Stimulated activated naive B cell treated with anti-CD40 and anti-IgM and Interleukin-4, amounts not matched to agents 10 μg/mL and 1 μg/mL and 100 μg/mL, for 72 hours (primary cell): ENCODE measurements around the gene HOXA5.
A peak's percentile ranks its signal among the peaks of the same experiment; 100 is the strongest.

Experiments used
- ATAC-seq, 2 donors: fragments of 150-1000 bp; cut with Tn5 transposase; replicated peaks; 2 replicates each; pipeline ENCODE4 v1.10.0; 2021; ENCODE audit warnings: moderate library complexity in 1 of 2
- DNase-seq: peaks from one replicate; pipeline ENCODE4 v3.0.0; 2021
- H3K27ac Mint-ChIP-seq: one replicate; pipeline ENCODE4 v1.8.0; 2022; ENCODE audit warnings: mild to moderate bottlenecking, mixed read lengths
- H3K27me3 Mint-ChIP-seq, 2 donors: one replicate each; pipeline ENCODE4 v1.8.0; 2022; ENCODE audit warnings: mixed read lengths in 2 of 2
- H3K36me3 Mint-ChIP-seq, 2 donors: one replicate each; pipeline ENCODE4 v1.8.0; 2022; ENCODE audit warnings: mixed read lengths in 2 of 2, mild to moderate bottlenecking in 1 of 2
- H3K4me1 Mint-ChIP-seq, 2 donors: one replicate each; pipeline ENCODE4 v1.8.0; 2022; ENCODE audit warnings: mixed read lengths in 2 of 2, mild to moderate bottlenecking in 1 of 2
- H3K4me3 Mint-ChIP-seq, 2 donors: one replicate each; pipeline ENCODE4 v1.8.0; 2022; ENCODE audit warnings: mild to moderate bottlenecking in 2 of 2, mixed read lengths in 2 of 2, moderate library complexity in 1 of 2
- H3K9me3 Mint-ChIP-seq, 2 donors: one replicate each; pipeline ENCODE4 v1.8.0; 2022; ENCODE audit warnings: mixed read lengths in 2 of 2, mild to moderate bottlenecking in 1 of 2

Gene HOXA5

DNA sequence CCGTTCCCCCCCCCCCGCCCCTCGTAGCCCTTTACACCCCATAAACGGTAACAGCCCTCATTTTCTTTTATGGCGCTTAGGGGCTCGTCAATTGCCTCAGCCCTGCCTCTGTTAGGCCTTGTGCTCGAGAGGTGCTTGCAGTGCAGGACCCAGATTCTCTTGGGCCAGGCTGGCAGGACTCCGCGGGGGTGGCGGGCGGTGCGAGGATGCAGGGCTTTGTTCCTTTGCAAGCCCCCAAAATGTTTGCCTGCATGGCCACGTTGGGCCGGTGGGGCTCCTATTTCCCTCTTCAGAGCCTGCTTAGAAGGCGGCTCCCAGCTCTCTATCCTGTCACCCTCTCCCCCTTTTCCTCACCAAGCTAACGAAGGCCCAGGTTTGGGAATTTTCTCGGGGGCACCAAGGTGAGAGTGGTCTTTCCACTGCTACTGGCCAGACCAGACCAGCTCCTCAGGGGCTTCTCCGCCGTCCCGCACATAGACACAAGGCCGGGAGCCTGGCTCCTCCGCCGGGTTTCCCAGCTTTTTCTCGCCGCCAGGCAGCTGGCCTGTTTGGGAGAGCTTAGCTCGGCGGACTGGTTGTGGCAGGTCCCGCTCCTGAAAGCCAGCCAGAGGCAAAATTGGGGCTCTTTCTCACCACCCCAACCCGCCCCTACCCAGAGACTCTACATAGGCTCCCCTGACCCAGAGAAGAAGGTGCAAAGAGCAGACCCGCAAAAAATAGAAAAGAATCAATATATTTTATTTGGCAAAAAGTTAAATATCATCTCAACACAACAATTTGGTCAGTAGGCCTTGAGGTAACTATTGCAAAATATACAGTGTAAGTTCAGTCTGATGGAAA, 18.5 kb upstream of the HOXA5 start:
- DNase-seq (no peak), ATAC-seq (no peak)
- peaks cover 0 to 2% of the 10 kb centered on the region in 2 donors for H3K9me3 Mint-ChIP-seq
- H3K4me3 Mint-ChIP-seq = no peak overlapping the region
- H3K36me3 Mint-ChIP-seq = peaks cover 2 to 8% of the 10 kb centered on the region in 2 donors
- H3K27ac Mint-ChIP-seq = no peak overlapping the region
- peaks cover 60 to 84% of the 10 kb centered on the region in 2 donors for H3K27me3 Mint-ChIP-seq
- peaks cover 24 to 49% of the 10 kb centered on the region in 2 donors for H3K4me1 Mint-ChIP-seq

- H3K4me1 Mint-ChIP-seq = peaks cover 26 to 56% of the 10 kb centered on the region in 2 donors
- no peak for DNase-seq
- H3K27ac Mint-ChIP-seq = peak overlapping the region; percentile 72
- H3K27me3 Mint-ChIP-seq = peaks cover 61 to 84% of the 10 kb centered on the region in 2 donors
- ATAC-seq = peak in 1 of 2 donors; percentile 6
- H3K36me3 Mint-ChIP-seq = peaks cover 2 to 8% of the 10 kb centered on the region in 2 donors
- peaks cover 0 to 2% of the 10 kb centered on the region in 2 donors for H3K9me3 Mint-ChIP-seq
- peak overlapping the region; percentile 82 to 87 for H3K4me3 Mint-ChIP-seq
These were observed 17.8 kb upstream of the HOXA5 start for GRCh38 chr7:27161214-27161720.

- Mint-ChIP-seq H3K27ac (peak overlapping the region; percentile 72), H3K36me3 (peaks cover 2 to 8% of the 10 kb centered on the region in 2 donors), H3K9me3 (peaks cover 0 to 2% of the 10 kb centered on the region in 2 donors), H3K4me1 (peaks cover 25 to 59% of the 10 kb centered on the region in 2 donors), H3K4me3 (peak overlapping the region; percentile 82 to 87), H3K27me3 (peaks cover 58 to 84% of the 10 kb centered on the region in 2 donors)
- DNase-seq = peak; percentile 72
- ATAC-seq = peak; percentile 71 to 74
These were observed 17.2 kb upstream of the HOXA5 start for GRCh38 chr7:27160546-27161213.

GRCh38 chr7:27160145-27160545, 16.7 kb upstream of the HOXA5 start:
- Mint-ChIP-seq H3K27ac (peak overlapping the region; percentile 67), H3K4me1 (peaks cover 27 to 60% of the 10 kb centered on the region in 2 donors)

GRCh38 chr7:27159266-27160144, 16.0 kb upstream of the HOXA5 start:
- Mint-ChIP-seq H3K4me3 (peak overlapping the region; percentile 43 to 60), H3K4me1 (peaks cover 30 to 66% of the 10 kb centered on the region in 2 donors)

More at GRCh38 chr7:27160145-27160545, 16.7 kb upstream of the HOXA5 start:
- no peak for DNase-seq
- H3K36me3 Mint-ChIP-seq = peaks cover 2 to 12% of the 10 kb centered on the region in 2 donors
- H3K27me3 Mint-ChIP-seq = peaks cover 61 to 87% of the 10 kb centered on the region in 2 donors
- ATAC-seq = peak; percentile 23 to 32
- peaks cover 0 to 2% of the 10 kb centered on the region in 2 donors for H3K9me3 Mint-ChIP-seq
- H3K4me3 Mint-ChIP-seq = peak overlapping the region; percentile 67 to 87

DNA sequence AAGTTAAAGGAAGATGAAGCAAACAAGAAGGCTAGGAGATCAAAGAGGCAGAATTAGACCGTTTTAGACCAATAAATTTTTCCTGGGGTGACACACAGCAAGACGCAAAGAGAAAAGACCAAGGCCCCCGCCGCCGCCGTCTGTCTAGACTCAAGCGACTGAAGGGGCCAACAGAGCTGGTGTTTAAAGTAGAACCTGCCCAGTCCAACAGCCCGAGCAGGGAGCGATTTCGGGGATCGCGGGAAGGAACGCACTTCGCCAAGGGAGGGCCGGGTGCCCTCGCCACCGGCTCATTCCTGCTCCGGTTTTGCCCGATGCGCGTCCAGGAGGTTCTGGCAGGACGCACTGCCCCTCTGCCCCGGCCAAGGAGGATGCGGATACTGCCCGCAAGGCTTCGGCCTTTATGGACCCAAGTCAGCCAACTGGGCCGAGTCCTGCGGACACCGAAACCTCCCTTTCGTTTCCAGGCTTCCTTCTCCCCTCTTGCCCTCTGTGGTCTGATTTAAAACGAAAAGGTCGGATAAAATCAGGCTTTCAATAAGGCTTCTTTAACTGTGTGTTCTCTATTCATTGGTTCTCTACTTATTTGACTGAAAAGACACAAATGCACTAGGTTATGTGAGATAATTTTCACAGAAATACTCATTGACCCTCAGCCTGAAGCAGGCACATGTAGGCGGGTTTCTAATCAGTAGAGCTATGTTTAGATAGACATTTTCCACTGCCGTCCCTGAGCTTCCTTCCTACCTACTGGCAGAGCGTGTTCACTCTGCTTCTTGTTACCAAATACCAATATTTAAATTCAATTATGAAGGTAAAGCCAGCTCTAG, 15.2 kb upstream of the HOXA5 start:
- H3K27ac Mint-ChIP-seq = peak overlapping the region; percentile 91
- H3K4me1 Mint-ChIP-seq = peaks cover 25 to 62% of the 10 kb centered on the region in 2 donors

More at GRCh38 chr7:27159266-27160144, 16.0 kb upstream of the HOXA5 start:
- Mint-ChIP-seq H3K27ac (peak overlapping the region; percentile 44), H3K9me3 (peaks cover 2 to 3% of the 10 kb centered on the region in 2 donors), H3K36me3 (peaks cover 2 to 17% of the 10 kb centered on the region in 2 donors), H3K27me3 (peaks cover 64 to 88% of the 10 kb centered on the region in 2 donors)
- ATAC-seq (no peak), DNase-seq (no peak)

GRCh38 chr7:27157702-27158431, 14.4 kb upstream of the HOXA5 start:
- peaks cover 2 to 3% of the 10 kb centered on the region in 2 donors for H3K9me3 Mint-ChIP-seq
- DNase-seq = no peak
- peak overlapping the region in 1 of 2 donors; percentile 68 for H3K4me3 Mint-ChIP-seq
- H3K36me3 Mint-ChIP-seq = peaks cover 2 to 19% of the 10 kb centered on the region in 2 donors
- ATAC-seq = no peak
- H3K4me1 Mint-ChIP-seq = peaks cover 23 to 59% of the 10 kb centered on the region in 2 donors
- H3K27ac Mint-ChIP-seq = peak overlapping the region; percentile 91
- H3K27me3 Mint-ChIP-seq = peaks cover 67 to 88% of the 10 kb centered on the region in 2 donors

More for the DNA sequence above, 15.2 kb upstream of the HOXA5 start:
- H3K36me3 Mint-ChIP-seq = peaks cover 2 to 19% of the 10 kb centered on the region in 2 donors
- ATAC-seq (no peak), DNase-seq (no peak)
- peak overlapping the region; percentile 47 to 68 for H3K4me3 Mint-ChIP-seq
- H3K9me3 Mint-ChIP-seq = peaks cover 2 to 3% of the 10 kb centered on the region in 2 donors
- H3K27me3 Mint-ChIP-seq = peaks cover 65 to 88% of the 10 kb centered on the region in 2 donors

GRCh38 chr7:27156916-27157701, 13.6 kb upstream of the HOXA5 start:
- H3K9me3 Mint-ChIP-seq = peaks cover 2 to 3% of the 10 kb centered on the region in 2 donors
- DNase-seq = no peak
- peaks cover 68 to 87% of the 10 kb centered on the region in 2 donors for H3K27me3 Mint-ChIP-seq
- H3K4me3 Mint-ChIP-seq = peak overlapping the region; percentile 44 to 56
- no peak for ATAC-seq
- H3K36me3 Mint-ChIP-seq = peaks cover 2 to 19% of the 10 kb centered on the region in 2 donors
- peak overlapping the region; percentile 91 for H3K27ac Mint-ChIP-seq
- H3K4me1 Mint-ChIP-seq = peaks cover 26 to 63% of the 10 kb centered on the region in 2 donors

DNA sequence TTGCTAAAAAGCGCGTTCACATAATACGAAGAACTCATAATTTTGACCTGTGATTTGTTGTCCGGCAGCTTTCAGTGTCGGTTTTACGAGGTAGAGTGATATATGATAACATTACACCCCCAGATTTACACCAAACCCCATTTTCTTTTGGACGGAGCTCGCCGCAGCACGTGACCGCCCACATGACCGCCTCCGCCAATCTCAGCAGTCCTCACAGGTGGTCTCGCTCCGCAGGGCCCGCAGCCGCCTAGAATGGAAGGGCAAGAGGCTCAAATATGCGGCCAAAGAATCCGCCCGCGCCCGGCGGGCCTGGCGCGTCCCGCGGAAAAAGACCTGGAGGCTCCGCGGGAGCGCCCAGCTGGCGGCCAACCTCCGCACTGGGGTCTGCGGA, 13.0 kb upstream of the HOXA5 start, which contains the start of gene HOXA7:
Gene HOXA7 (minus strand): TSS at position 168 of the 391 bp plus-strand sequence. CDS start 130 bp downstream, at position 38.
- peaks cover 68 to 87% of the 10 kb centered on the region in 2 donors for H3K27me3 Mint-ChIP-seq
- no peak for DNase-seq
- peaks cover 32 to 69% of the 10 kb centered on the region in 2 donors for H3K4me1 Mint-ChIP-seq
- peak within 1 kb of the TSS; percentile 91 for H3K27ac Mint-ChIP-seq
- ATAC-seq = no peak
- H3K36me3 Mint-ChIP-seq = peaks cover 2 to 19% of the 10 kb centered on the region in 2 donors
- peak within 1 kb of the TSS; percentile 56 to 68 for H3K4me3 Mint-ChIP-seq
- H3K9me3 Mint-ChIP-seq = peaks cover 3 to 4% of the 10 kb centered on the region in 2 donors

DNA sequence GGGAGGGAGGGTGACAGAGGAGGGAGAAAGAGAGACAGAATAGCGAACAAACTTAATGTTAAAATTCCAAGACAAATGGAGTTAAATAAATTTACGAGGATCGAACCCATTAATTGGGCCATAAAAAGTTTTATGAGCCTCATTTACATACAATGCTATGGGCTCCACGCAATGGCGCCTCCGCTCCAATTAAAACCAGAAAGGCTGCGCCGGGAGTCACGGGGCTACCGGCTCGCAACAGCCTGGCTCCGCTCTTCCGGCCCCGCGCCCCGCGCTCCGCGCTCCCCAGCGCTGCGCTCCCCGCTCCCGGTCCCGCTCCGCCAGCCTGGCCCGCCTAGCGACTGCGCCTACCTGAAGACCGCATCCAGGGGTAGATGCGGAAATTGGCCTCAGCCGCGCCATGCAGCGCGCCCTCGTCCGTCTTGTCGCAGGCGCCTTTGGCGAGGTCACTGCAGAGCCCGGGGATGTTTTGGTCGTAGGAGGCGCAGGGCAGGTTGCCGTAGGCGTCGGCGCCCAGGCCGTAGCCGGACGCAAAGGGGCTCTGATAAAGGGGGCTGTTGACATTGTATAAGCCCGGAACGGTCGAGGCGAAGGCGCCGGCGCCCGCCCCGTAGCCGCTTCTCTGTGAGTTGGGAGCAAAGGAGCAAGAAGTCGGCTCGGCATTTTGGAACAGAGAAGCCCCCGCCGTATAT, 12.5 kb upstream of the HOXA5 start:
- Mint-ChIP-seq H3K4me1 (peaks cover 34 to 71% of the 10 kb centered on the region in 2 donors), H3K36me3 (peaks cover 2 to 19% of the 10 kb centered on the region in 2 donors), H3K9me3 (peaks cover 3 to 4% of the 10 kb centered on the region in 2 donors), H3K27me3 (peaks cover 71 to 87% of the 10 kb centered on the region in 2 donors), H3K4me3 (peak overlapping the region; percentile 51 to 68), H3K27ac (peak overlapping the region; percentile 84)
- ATAC-seq = no peak
- no peak for DNase-seq
